Measurements from ENCODE around the gene SLC6A13.
"Not testable (repeated sequence)": the region's sequence is repeated elsewhere in the genome, so short reads cannot be mapped to it uniquely, and the experiment has no call there.

Gene SLC6A13

DNA sequence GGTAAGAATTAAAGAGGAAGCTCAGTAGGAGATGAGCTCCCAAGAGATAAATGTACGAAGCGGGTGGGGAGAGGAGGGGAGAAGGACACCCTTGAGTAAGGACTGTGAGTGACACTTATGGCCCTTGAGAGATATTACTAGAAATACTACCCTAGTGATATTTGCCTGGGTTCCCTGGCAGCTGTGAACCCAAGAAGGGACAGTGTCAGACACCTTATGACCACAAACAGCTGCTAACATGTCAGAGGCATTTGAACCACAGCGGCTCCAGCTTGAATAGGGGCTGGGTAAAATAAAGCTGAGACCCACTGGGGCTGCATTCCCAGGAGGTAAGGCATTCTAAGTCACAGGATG lies 29.0 kb downstream of the SLC6A13 start:
- DNase-seq (ENCODE audit: low spot score) = no peak

DNA sequence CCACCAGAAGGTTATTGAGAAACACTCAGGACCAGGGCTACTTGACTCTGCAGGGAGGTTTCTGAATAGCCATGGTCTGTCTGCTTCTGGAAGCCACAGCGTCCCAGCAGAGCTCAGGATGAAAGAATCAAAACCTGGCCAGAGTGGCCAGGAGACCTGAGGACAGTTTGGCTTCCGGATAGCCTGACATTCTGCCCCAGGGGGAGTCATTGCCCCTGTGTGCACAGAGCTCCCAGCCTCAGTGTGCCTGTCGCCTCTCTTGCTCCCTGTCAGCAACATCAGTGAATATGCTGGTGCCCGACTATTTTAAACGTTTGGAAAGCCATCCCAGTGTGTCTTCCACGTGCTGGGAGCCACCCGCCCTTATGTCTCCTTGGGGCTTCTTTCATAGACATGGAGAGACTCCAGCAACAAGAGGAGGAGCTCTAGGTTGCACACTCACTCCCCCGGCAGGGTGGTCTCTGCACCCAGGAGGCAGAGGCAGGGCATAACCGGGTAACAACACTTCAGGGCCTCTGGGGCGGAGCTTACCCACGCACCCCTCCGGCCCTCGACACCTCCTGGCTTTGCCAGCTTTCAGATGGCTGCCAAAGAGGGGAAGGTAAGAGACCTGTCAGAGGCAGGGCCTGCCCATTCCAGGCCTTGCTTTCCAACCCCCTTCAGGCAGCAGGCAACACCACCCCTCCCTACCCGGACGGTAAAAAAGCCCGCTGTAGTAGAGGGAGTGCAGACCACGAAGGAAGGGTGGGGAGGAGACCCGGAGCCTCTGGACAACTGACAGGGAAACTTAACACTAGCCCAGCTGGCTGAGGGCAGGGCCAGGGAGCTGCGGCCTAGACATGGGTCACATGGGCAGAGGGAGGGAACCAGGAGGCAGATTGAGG lies 29.7 kb downstream of the SLC6A13 start:
- DNase-seq (ENCODE audit: low spot score) = no peak

DNA sequence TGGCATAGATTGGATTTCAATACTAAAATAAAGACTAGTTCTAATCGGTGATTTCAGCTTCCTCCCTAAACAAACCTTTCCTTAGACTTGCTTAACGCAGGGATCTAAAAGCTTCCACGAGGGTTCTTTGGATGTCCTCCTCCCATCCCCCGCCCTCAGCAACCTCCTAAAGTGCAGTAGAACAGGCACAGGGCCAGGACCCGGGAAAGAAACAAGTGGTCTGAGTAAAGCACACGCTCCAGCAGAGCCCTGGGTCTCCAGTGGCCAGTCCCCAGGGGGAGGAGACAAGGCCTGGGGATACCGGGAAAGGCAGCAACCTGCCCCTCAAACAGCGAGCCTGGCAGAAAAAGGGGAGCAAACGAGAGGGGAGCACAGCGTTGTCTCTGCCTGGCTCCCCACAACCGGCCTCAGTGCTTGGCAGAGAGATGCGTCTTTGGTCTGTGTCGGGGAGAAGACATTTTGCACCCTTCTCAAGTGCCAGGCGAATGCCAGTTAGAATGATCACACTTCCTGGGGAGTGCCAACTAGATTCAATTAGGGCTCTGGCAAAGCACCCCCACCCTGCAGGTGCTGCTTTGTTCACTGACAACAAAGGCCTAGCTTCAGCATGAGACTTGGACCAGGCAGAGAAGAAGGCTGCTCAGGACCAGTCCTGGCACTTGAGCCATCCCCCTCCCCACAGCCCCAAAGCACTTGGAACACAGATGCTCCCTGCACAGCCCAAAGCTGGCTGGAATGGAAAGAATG lies 31.5 kb downstream of the SLC6A13 start:
- DNase-seq (ENCODE audit: low spot score) = no peak

- no peak for DNase-seq (ENCODE audit: low spot score)
Observed at GRCh38 chr12:229441-230191, 33.0 kb downstream of the SLC6A13 start.

DNA sequence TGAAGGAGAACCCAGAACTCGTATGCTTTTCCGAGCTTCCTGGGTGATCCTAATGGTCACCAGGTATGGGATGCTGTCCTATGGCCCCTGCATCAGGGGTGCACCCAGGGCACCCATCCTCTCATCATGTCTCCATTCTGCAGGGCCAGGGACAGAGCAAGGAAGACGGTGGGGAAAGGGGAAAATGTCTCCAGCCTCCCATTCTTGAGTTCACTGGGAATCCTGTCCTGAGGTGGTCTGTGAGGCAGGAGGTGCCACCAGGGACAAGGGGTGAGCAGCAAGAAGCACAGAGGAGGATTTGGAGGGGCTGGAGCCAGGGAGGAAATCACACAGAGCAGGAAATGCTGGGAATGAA lies 33.8 kb downstream of the SLC6A13 start:
- no peak for DNase-seq (ENCODE audit: low spot score)

GRCh38 chr12:227923-228845 lies 34.5 kb downstream of the SLC6A13 start:
- no peak for DNase-seq (ENCODE audit: low spot score)

DNA sequence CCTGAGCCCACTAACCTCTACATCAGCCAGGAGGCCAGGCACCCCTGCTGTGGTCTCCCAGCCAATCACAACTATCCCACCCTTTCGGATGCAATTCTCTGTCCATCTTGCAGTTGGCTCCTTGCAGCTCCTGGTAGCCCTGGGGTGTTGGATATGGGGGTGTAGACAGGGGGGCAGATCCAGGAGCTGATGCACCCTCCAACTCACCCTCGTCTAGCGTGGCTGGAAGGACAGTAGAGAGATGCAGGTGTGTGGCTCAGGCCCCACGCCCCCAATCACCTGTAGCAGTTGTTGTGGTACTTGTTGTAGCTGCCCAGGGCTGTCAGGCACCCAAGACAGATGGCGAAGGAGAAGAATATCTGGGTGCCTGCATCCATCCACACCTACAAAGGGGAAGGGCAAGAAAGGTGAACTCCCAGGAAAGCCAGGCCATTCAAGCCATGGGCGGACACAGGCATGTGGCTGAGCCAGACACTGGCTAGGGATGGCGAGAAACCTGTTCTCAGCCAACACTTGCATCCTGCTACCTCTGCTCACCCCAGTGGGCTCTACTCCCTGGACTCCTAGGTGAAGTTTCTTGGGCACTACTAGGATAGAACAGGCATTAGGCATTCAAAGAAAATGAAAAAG lies 35.2 kb downstream of the SLC6A13 start:
- DNase-seq (ENCODE audit: low spot score) = no peak

DNA sequence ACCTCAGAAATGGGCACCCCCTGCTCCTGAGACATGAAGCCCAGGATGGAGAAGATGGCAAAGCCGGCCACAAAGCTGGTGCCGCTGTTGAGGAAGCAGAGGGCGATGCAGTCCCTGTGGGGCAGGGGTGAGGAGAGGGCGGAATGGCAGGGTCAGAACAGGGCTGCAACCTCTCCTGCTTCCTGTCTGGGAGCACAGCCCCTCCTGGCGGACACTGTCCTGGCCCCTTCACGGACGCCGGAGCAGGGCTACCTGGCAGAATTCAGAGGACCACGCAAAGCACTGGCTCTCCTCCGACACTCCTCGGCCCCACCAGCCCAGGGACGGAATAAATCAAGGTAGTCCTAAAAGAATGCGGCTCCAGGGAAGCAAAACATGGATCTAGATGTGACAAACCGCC lies 36.2 kb downstream of the SLC6A13 start:
- DNase-seq (ENCODE audit: low spot score) = no peak

DNA sequence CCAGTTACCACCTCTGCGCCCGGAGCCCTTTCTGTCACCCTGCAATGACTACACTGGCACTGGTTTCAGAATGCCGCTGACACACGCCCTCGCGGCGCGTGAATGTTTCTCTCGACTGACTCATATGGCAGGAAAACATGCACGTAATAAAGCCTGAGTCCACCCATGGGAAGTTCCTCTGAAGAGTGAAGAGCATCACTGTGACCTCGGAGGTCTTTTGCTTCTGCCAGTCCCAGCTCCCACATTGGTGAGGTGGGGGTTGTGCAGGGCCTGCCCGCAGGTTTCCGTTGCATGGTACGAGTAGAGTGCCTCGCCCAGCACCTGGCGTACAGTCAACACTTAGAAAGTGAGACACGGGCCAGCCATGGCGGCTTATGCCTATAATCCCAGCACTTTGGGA lies 37.6 kb downstream of the SLC6A13 start:
- DNase-seq (ENCODE audit: low spot score) = no peak

DNA sequence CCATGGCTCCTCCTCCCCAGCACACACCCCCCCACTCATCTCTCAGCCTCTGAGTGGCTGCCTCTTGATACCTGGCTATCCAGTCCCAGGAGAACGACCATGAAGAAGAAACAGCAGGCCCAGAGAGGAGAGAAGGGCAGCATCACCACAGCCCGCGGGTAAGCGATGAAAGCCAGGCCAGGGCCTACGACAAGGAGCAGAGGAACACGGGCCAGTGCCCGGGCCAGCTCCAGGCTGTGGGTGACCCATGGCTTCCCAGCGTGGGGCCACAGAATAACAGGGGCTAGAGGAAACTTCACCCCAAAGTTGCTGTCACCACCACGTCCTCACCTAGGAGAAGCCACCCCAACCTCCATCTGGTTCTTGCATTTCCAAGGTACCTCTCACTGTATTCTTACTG lies 38.3 kb downstream of the SLC6A13 start:
- no peak for DNase-seq (ENCODE audit: low spot score)

DNA sequence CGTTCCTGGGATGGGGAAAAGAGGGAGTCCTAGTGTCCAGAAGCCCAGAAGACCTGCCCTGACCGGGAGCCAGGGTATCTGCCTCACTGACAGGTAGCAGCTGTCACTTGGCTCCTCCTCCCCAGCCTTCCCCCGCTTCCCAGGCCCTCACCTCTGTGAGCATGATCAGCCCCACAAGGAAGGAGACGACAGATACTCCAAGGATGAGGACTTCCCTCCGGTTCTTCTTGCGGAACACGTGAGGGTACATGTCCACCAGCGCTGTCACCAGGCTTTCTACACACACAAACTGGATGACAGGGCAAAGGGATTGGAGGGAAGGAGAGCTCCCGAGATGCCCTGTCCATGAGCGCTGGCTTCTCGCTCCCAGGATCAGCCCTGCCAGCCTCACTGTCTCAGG lies 38.8 kb downstream of the SLC6A13 start:
- DNase-seq (ENCODE audit: low spot score) = no peak

DNA sequence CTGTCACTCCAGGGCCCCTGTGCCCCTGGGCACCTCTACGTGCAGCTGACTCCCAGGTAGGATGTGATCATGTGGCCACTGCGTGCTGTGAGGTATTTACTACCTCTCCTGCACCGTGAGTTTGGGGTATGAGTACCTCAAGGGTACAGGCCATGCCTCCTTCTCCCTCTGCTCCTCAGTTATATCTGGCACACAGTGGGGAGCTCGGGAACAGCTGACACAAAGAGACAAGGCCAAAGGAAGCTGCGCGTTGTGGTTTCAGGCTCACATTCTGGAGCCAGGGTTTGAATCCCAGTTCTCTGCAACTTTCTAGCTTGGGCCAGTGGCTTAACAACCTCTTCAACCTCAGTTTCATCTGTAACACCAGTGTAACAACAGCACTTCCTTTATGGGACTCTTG lies 40.9 kb downstream of the SLC6A13 start:
- DNase-seq (ENCODE audit: low spot score) = no peak

- DNase-seq (ENCODE audit: low spot score) = no peak
Observed at GRCh38 chr12:220946-221550, 41.6 kb downstream of the SLC6A13 start.

DNA sequence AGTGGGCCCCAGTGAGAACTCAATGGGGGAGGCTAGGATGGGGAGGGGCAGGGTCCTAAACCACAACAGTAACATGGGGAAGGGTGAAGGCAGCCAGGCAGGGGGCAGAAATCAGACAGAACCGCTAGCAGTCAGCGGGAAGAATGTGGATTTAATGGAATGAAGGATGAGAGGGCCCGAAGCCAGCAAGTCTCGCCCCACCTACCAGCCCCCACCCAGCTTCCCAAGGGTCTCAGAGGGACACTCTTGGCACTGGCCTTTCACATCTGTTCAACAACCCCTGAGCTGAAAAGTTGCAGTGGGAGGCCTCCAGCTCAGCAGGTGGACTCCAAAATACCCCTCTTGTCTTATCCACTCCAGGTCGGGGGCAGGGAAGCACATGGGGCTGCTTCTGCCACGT lies 42.1 kb downstream of the SLC6A13 start:
- no peak for DNase-seq (ENCODE audit: low spot score)

GRCh38 chr12:219891-220352 lies 42.7 kb downstream of the SLC6A13 start:
- peak; percentile 53 for DNase-seq (ENCODE audit: low spot score)

GRCh38 chr12:218728-219590 lies 43.7 kb downstream of the SLC6A13 start:
- no peak for DNase-seq (ENCODE audit: low spot score)

DNA sequence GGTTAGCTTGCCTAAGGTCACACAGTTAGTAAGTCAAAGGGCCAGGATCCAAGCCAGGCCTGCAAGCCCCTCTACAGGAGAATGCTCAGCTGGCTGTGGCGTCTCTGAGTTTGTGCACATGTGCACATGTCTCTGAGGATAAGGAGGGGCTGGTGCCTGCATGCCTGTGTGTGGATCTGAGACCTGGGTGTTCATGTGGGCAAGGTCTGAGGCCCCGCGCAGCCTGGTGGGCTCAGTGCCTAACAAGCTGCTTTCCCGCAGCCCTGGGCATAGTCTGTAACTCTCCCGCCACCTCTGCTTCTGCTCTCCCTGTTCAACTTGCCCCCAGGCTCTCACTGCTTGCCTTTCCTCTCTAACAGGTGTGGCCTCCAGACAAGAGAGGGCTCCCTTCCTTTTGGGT lies 44.4 kb downstream of the SLC6A13 start:
- no peak for DNase-seq (ENCODE audit: low spot score)

DNA sequence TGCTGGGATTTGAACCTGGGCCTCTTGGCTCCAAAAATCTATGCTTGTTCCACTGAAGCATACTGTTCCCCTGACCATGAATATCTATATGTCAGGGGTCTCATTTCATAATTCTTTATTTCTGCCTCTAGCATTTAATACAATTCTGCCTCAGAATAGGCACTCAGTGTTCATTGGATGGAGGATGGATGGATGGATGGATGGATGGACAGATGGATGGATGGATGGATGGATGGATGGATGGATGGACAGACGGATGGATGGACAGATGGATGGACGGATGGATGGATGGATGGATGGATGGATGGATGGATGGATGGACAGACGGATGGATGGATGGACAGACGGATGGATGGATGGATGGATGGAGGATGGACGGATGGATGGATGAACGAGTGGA lies 45.6 kb downstream of the SLC6A13 start:
- not testable (repeated sequence) for DNase-seq (ENCODE audit: low spot score)

DNA sequence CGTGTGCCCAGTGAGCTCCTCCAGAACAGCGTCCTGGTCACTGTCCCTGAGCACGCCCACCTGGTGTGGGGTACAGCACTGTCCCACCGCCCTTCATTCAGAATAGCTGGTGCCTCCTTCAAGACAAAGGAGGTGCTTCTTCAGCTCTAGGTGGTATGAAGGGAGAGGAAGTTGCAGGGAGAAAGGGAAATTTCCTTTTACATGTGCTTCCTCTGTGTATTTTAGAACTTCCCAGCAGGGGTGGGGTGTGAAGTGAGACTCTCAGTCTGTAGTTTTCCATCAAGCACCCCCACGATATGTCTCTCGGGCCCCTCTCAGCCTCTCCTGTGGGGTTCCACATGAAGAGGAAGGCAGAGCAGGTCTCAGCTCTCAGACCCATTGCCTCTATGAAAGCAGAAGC lies 47.5 kb downstream of the SLC6A13 start:
- no peak for DNase-seq (ENCODE audit: low spot score)

Data from hematopoietic multipotent progenitor cell treated with erythropoietin and hydrocortisone succinate and interleukin-3 and kit ligand, for 17 days (in vitro differentiated cells).